Activated naive CD8-positive, alpha-beta T cell treated with anti-CD3 and anti-CD28 coated beads, Interleukin-2, amount 50 U/mL, for 16 hours (primary cell): ENCODE results near the gene DOCK3.
"Not testable (repeated sequence)": the region's sequence is repeated elsewhere in the genome, so short reads cannot be mapped to it uniquely, and the experiment has no call there.

Experiments
- DNase-seq: peaks from one replicate; pipeline ENCODE4 v3.0.0-alpha.2; 2020; ENCODE audit warnings: low read depth, low spot score

Gene DOCK3

GRCh38 chr3:50885070-50885850 is 210.5 kb downstream of the DOCK3 start:
- DNase-seq = no peak

GRCh38 chr3:50890688-50891344 is 216.1 kb downstream of the DOCK3 start:
- DNase-seq = no peak

DNA sequence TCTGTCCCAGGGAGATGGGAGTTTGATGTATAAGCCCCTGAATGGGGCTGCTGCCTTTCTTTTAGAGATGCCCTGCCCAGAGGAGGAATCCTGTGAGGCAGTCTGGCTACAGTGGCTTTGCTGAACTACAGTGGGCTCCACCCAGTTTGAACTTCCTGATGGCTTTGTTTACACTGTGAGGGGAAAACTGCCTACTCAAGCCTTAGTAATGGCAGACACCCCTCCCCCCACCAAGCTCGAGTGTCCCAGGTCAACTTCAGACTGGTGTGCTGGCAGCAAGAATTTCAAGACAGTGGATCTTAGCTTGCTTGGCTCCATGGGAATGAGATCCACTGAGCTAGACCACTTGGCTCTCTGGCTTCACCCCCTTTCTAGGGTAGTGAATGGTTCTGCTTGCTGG is 226.4 kb downstream of the DOCK3 start:
- not testable (repeated sequence) for DNase-seq

DNA sequence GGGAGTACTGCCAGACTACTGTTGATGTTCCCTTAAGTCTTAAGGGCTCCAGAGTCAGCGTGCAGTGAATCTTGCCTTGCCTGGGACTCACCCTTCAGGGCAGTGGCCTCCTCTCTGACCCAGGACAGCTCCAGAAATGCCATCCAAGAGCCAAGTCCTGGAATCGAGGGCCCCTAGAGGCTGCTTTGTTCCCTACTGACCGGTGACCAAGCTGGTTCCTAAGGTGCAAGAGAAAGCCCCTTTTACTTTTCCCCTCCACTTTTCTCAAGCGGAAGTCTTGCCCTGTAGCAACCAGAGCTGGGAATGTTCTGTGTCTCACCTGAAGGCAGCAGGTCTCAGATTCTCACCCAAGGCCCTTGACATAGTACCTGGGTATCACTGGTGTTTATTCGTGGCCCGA is 238.0 kb downstream of the DOCK3 start:
- no peak for DNase-seq

DNA sequence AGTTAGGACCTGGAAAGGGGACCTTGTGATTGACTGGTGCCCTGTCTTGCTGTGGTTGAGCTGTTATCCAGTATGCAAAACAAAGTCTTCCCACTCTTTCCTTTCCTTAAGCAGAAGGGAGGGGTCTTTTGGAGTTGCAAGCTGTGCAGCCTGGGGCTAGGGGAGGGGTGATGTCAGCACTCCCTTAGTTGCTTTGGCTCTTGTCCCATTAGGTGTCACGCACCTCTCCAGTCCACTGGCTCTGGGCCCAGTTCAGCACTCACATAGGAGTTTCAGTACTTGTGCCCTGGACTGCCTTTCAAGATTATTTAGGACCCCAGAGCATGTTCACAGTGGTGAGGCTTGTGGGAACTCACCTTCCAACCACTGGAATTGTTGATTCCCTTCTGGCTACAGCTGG is 238.5 kb downstream of the DOCK3 start:
- DNase-seq = no peak

DNA sequence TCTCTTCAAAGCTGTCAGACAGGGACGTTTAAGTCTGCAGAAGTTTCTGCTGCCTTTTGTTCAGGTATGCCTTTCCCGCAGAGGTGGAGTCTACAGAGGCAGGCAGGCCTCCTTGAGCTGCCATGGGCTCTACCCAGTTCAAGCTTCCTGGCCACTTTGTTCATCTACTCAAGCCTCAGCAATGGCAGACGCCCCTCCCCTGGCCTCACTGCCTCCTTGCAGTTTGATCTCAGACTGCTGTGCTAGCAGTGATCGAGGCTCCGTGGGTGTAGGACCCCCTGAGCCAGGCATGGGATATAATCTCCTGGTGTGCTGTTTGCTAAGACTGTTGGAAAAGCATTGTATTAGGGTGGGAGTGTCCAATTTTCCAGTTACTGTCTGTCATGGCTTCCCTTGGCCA is 247.3 kb downstream of the DOCK3 start:
- DNase-seq = not testable (repeated sequence)

DNA sequence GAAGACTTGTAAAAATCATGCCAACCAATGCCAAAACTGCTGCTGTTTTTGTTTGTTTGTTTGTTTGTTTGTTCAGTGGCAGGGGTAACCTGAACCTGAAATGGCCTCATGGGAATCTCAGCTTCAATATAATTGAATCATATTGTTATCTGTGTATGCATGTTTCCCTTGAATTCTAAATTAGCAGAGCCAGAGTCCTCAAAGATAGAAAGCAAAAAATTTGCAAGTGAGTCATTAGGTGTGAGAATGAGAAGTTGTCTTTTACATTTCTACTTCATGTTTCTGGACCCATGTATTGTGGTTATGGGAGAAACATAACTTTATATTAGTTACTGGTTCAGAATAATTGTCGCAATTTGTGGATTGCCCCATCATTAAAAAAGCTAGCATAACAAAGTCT is 249.2 kb downstream of the DOCK3 start:
- DNase-seq = no peak

GRCh38 chr3:50924638-50925037 is 249.9 kb downstream of the DOCK3 start:
- no peak for DNase-seq

DNA sequence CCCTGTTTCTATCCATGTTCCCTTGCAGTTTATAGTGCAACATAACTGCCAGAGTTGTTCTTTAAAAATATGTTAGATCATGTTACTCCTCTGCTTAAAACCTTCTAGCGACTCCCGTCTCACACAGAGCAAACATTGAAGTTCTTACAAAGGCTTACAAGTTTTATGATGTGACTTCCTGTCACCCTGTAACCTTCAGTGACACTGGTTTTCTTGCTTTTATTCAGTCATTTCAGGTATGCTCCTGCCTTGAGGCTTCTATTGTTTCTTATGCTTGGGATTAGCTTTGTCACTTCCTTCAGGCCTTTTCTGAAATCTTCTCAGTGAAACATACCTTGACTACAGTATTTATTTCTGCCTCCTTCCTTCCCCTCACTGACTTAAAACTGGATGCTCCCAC is 252.1 kb downstream of the DOCK3 start:
- no peak for DNase-seq

- no peak for DNase-seq
Observed at GRCh38 chr3:50930371-50931208, 255.9 kb downstream of the DOCK3 start.

GRCh38 chr3:50932918-50933317 is 258.2 kb downstream of the DOCK3 start:
- DNase-seq = not testable (repeated sequence)

GRCh38 chr3:50936389-50936788 is 261.7 kb downstream of the DOCK3 start:
- no peak for DNase-seq

GRCh38 chr3:50947419-50947818 is 272.7 kb downstream of the DOCK3 start:
- DNase-seq = no peak

DNA sequence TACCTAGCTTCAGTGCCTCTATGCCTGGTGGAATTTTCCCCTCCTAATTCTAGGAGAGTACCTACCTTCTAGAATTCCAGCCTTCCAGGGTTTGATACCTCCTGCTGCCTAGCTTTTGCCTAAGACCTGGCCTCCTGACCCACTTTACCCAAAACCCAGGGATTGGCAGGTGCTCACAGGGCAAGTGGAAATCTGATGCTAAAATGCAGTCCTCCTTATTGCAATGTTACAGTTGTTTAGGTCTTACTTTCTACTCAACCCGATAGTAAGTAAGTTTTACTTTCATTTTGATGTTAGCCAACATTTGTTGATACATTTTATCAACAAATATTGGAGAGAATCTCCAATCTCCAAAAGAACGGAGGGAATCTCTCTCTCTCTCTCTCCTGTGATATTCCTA is 275.9 kb downstream of the DOCK3 start:
- no peak for DNase-seq

DNA sequence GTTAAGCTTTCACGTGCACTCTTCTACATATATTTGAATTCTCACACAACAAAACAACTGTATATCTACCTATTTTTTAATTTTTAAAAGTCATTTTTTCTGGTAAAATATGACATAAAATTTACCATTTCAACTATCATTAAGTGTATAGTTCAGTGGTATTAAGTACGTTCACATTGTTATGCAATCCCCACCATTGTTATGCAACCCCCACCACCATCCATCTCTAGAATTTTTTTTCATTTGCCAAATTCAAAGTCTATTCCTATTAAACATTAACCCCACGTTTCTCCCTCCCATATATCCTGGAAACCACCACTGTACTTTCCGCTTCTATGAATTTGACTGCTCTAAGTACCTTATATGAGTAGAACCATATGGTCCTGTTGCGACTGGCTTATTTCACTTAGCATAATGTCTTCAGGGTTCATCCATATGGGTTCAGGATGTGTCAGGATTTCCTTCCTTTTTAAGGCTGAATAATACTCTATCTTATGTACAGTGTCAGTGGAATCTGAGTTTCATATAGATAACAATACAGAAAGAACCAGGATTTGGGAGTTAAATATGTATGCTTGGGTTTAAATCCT is 279.2 kb downstream of the DOCK3 start:
- no peak for DNase-seq

GRCh38 chr3:50961386-50961785 is 286.7 kb downstream of the DOCK3 start:
- no peak for DNase-seq

GRCh38 chr3:50971487-50971924 is 296.8 kb downstream of the DOCK3 start:
- DNase-seq = no peak

GRCh38 chr3:50972029-50972428 is 297.3 kb downstream of the DOCK3 start:
- no peak for DNase-seq

DNA sequence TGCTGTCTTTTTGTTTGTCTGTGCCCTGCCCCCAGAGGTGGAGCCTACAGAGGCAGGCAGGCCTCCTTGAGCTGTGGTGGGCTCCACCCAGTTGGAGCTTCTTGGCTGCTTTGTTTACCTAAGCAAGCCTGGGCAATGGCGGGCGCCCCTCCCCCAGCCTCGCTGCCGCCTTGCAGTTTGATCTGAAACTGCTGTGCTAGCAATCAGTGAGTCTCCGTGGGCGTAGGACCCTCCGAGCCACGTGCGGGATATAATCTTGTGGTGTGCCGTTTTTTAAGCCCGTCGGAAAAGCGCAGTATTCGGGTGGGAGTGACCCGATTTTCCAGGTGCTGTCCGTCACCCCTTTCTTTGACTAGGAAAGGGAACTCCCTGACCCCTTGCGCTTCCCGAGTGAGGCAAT is 303.9 kb downstream of the DOCK3 start:
- not testable (repeated sequence) for DNase-seq

GRCh38 chr3:50978991-50979667 is 304.4 kb downstream of the DOCK3 start:
- no peak for DNase-seq

GRCh38 chr3:50982540-50983325 is 308.0 kb downstream of the DOCK3 start:
- DNase-seq = no peak
